COR-L47 (cell line): ENCODE measurements around the gene CORO6.

Source experiments
- DNase-seq: peaks from one replicate; lab custom pipeline; 2025; lab: John Stamatoyannopoulos, UW

Gene CORO6

GRCh38 chr17:29577001-29577370, 45.7 kb downstream of the CORO6 start:
- DNase-seq: no peak

GRCh38 chr17:29576214-29577000, 46.3 kb downstream of the CORO6 start:
- no peak for DNase-seq

GRCh38 chr17:29575511-29576213, 47.0 kb downstream of the CORO6 start:
- DNase-seq: no peak

- no peak for DNase-seq
Measured at GRCh38 chr17:29574732-29575510, 47.8 kb downstream of the CORO6 start.

GRCh38 chr17:29573871-29574731, 48.6 kb downstream of the CORO6 start:
- DNase-seq: no peak

GRCh38 chr17:29573558-29573869, 49.2 kb downstream of the CORO6 start:
- no peak for DNase-seq

GRCh38 chr17:29572691-29573557, 49.8 kb downstream of the CORO6 start:
- no peak for DNase-seq

GRCh38 chr17:29571883-29572681, 50.6 kb downstream of the CORO6 start:
- DNase-seq: no peak

- DNase-seq: no peak
Measured at GRCh38 chr17:29571486-29571882, 51.2 kb downstream of the CORO6 start.

- no peak for DNase-seq
Measured at GRCh38 chr17:29570521-29570920, 52.2 kb downstream of the CORO6 start.

GRCh38 chr17:29569245-29569950, 53.3 kb downstream of the CORO6 start:
- no peak for DNase-seq

- peak; percentile 66 for DNase-seq
Measured at GRCh38 chr17:29568331-29569244, 54.1 kb downstream of the CORO6 start, which contains the start of gene TP53I13. TP53I13 (plus strand) TSS chr17:29568701; CDS start chr17:29568759, 58 bp downstream.

GRCh38 chr17:29567554-29568330, 55.0 kb downstream of the CORO6 start:
- peak; percentile 37 for DNase-seq

GRCh38 chr17:29567304-29567553, 55.5 kb downstream of the CORO6 start:
- DNase-seq: no peak

- DNase-seq: peak; percentile 65
Measured at GRCh38 chr17:29566473-29567303, 56.0 kb downstream of the CORO6 start, which contains the start of gene ABHD15. ABHD15 (minus strand) TSS chr17:29567037; CDS start chr17:29566966, 71 bp downstream.

- peak; percentile 15 for DNase-seq
Measured at GRCh38 chr17:29565643-29566472, 56.9 kb downstream of the CORO6 start.
